Measurements from ENCODE around the gene HEG1. TPM values are rescaled to one million over a fixed set of nuclear protein-coding genes. Genes with fewer than 3 reads are reported as not detected.
"Not testable (repeated sequence)": the region's sequence is repeated elsewhere in the genome, so short reads cannot be mapped to it uniquely, and the experiment has no call there.

Gene HEG1
- total RNA-seq, 4 donors from 2014 or later = 95.2 to 238 (median 147) TPM

DNA sequence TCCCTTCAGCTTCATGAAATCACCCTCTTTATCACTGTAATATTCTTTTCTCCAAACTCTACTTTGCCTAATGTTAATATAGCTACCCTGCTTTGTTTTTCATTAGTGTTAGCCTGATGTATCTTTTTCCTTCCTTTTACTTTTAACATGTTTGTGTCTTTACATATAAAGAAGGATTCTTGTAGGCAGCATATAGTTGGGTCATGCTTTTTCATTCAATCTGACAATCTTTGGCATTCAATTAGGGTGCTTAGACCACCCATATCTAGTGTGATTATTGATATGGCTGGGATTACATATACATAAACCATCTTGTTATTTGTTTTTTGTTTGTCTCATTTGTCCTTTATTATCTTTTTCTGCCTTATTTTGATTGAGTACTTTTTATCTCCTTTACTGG is 34.9 kb upstream of the HEG1 start:
- DNase-seq (ENCODE audit: low spot score) (no peak), ATAC-seq (ENCODE audit: low FRiP score) (no peak)
- TF ChIP-seq, protein P1, sequence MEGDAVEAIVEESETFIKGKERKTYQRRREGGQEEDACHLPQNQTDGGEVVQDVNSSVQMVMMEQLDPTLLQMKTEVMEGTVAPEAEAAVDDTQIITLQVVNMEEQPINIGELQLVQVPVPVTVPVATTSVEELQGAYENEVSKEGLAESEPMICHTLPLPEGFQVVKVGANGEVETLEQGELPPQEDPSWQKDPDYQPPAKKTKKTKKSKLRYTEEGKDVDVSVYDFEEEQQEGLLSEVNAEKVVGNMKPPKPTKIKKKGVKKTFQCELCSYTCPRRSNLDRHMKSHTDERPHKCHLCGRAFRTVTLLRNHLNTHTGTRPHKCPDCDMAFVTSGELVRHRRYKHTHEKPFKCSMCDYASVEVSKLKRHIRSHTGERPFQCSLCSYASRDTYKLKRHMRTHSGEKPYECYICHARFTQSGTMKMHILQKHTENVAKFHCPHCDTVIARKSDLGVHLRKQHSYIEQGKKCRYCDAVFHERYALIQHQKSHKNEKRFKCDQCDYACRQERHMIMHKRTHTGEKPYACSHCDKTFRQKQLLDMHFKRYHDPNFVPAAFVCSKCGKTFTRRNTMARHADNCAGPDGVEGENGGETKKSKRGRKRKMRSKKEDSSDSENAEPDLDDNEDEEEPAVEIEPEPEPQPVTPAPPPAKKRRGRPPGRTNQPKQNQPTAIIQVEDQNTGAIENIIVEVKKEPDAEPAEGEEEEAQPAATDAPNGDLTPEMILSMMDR (IDR thresholded peaks at IDR 0.05) = no peak

DNA sequence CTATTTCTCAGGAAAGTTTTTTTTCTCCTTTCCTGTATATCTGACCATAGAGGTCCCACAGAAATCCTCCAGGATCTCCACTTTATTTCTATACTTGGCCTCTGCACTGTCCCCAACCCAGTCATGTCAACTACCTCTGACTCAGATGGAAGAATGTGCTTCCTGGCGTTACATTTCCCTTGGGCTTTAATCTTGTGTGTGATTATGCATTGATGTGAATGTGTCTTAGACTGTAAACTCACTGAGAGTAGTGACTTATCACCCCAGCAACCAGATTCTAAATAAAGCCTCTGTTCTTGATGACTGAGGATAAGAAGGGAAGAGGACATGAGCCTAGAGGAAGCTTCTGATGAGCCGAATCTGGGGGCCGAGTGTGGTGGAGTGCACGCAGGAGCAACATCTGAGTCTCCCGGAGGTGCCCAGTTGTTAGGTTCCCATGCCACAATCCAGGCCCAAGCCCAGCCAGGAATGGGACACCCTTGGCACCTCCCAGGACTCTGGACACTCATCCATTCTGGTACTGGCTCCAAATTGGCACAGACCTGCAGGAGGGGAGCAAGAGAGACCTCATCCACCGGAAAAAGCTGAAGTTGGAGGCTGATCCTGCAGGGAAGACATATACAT is 32.1 kb upstream of the HEG1 start:
- no peak for ATAC-seq (ENCODE audit: low FRiP score)
- TF ChIP-seq, protein P1 (IDR thresholded peaks at IDR 0.05) = no peak
- no peak for DNase-seq (ENCODE audit: low spot score)

DNA sequence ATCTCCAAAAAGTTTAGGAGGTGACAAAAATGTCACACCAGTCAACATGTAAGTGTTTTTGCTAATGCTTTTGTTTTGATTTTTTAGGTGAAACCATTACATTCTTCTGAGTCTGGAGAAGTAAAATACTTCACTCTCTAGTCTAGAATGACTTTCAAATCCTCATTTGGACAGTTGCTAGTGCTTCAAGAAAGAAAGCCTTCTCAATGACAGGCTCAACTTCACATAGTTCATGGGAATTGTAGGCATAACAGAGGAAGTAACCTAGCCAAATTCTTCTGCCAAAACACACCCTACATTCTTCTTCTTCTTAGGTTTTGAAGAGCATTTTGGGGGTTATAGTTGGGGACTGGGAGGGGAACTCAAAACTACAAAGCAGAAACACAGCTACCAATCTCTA is 29.4 kb upstream of the HEG1 start:
- ATAC-seq (ENCODE audit: low FRiP score) (no peak), DNase-seq (ENCODE audit: low spot score) (no peak)
- TF ChIP-seq, protein P1 (IDR thresholded peaks at IDR 0.05) = no peak

DNA sequence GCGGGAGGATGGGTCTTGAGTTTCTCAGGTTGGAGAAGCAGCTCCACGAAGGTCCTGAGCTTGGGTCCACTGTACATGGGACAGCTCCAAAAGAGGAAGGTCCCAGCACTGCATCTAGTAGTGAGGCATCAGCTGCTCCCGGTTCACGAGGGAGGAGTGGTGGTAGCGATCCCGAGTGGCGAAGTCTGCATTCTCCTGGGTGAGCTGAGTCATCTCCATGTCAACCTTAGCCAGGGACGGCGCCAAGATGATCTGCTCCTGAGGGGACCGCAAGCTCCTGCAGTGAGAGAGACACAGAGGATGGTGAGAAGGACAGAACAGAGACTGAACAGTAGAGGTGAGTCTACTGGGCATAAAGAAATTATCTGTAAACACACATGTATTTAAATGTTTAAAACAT is 28.0 kb upstream of the HEG1 start:
- DNase-seq (ENCODE audit: low spot score) (no peak), ATAC-seq (ENCODE audit: low FRiP score) (no peak)
- TF ChIP-seq, protein P1 (IDR thresholded peaks at IDR 0.05) = no peak

DNA sequence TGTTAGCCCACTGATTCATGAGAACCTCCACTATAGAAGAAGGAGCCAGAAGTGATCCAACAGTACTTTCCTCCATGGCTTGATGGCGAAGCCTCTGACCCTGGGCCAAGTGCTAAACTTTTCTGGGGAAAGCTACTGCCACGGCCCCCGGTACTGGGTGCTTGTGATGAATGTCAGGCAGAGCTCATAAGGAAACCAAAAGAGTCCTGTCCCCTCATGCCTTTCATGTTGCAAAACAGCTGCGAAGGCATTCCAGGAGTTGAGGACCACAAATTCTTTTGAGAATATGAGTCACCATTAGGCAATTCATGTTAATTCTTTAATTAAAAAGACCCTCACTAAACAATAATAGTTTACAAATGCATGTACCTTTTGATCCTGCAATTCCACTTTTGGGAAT is 26.5 kb upstream of the HEG1 start:
- ATAC-seq (ENCODE audit: low FRiP score); DNase-seq (ENCODE audit: low spot score): not testable (repeated sequence)

DNA sequence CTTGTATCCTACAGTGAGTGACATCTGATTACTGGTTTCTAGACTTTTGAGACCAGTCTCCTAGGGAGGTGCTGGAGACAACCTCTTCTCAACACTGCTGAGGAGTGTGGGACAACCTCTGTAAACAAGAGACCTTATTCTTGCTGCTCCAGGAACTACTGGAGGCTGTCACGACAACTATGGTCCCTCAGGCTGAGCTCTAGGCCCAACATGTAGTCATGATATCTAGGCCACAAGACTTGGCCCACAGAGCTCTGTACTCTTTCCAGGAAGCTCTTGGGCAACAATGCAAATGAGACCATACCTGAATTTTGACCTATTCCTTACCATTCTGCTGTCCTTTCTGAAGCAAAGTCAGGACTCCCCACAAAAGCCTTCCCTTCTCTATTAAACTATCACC is 24.3 kb upstream of the HEG1 start:
- no peak for DNase-seq (ENCODE audit: low spot score)
- ATAC-seq (ENCODE audit: low FRiP score) = no peak
- TF ChIP-seq, protein P1 (IDR thresholded peaks at IDR 0.05) = no peak

DNA sequence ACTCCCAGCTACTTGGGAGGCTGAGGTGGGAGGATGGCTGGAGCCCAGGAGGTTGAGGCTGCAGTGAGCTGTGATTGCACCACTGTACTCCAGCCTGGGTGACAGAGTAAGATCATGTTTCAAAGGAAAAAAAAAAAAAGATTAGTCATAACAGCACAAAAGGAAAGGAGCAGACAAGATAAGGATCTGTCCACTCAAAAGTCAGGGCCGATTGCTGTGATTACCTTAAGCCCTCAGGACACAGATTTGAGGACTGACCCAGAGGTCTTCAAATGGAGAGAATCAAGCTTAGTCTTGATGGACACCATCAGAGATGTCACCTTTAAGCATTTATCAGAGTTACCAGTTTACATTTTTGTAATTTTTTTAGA is 23.9 kb upstream of the HEG1 start:
- no peak for ATAC-seq (ENCODE audit: low FRiP score)
- TF ChIP-seq, protein P1 (IDR thresholded peaks at IDR 0.05) = no peak
- no peak for DNase-seq (ENCODE audit: low spot score)
